CD14-positive monocyte (primary cell): ENCODE measurements around the gene FAM13C. TPM values are rescaled to one million over a fixed set of nuclear protein-coding genes. Genes with fewer than 3 reads are reported as not detected.

ENCODE experiments used
- DNase-seq, 3 donors: peaks; one replicate each; pipeline ENCODE4 v3.0.0-alpha.2; 2011 to 2022
- H2AFZ ChIP-seq: 2 replicates; pipeline ENCODE4 v1.6.0; 2012; ENCODE audit warnings: mild to moderate bottlenecking, low read depth, low read length, inconsistent platforms; ENCODE audit not compliant: insufficient read depth, poor library complexity, severe bottlenecking
- H3K27ac ChIP-seq, 2 donors: 1 replicate in 1 of 2; 2 replicates in 1 of 2; pipeline ENCODE4 v1.5.1; 2012 to 2013; ENCODE audit warnings: low read length in 2 of 2, control low read depth in 1 of 2, inconsistent platforms in 1 of 2, low read depth in 1 of 2, mild to moderate bottlenecking in 1 of 2
- H3K27me3 ChIP-seq, 2 donors: one replicate each; pipeline versions ENCODE4 v1.6.0 to v1.6.1; 2011 to 2013; ENCODE audit warnings: low read length in 2 of 2; ENCODE audit not compliant: control insufficient read depth in 2 of 2, insufficient read depth in 2 of 2
- H3K36me3 ChIP-seq, 2 donors: replicated peaks in 1 of 2; 1 replicate in 1 of 2; 2 replicates in 1 of 2; pipeline versions ENCODE4 v1.5.1 to v1.6.1; 2012 to 2013; ENCODE audit warnings: low read length in 2 of 2, control low read depth in 1 of 2, inconsistent platforms in 1 of 2, mild to moderate bottlenecking in 1 of 2; ENCODE audit not compliant: insufficient read depth in 2 of 2, control insufficient read depth in 1 of 2
- H3K4me1 ChIP-seq, 2 donors: 1 replicate in 1 of 2; 2 replicates in 1 of 2; pipeline versions ENCODE4 v1.5.1 to v1.6.1; 2012 to 2013; ENCODE audit warnings: low read length in 2 of 2, control low read depth in 1 of 2, inconsistent platforms in 1 of 2, mild to moderate bottlenecking in 1 of 2, moderate library complexity in 1 of 2; ENCODE audit not compliant: insufficient read depth in 2 of 2, control insufficient read depth in 1 of 2
- H3K4me2 ChIP-seq: replicated peaks from 2 replicates; pipeline ENCODE3; 2012; ENCODE audit warnings: low read length, moderate library complexity, mild to moderate bottlenecking; ENCODE audit not compliant: poor library complexity, severe bottlenecking; ENCODE audit errors: extremely low read depth
- H3K4me3 ChIP-seq, 3 experiments: fragments of 200-600 bp in 1 of 3; sonication (generic) in 1 of 3; replicated peaks in 1 of 3; 1 replicate in 2 of 3; 2 replicates in 1 of 3; pipeline ENCODE4 v1.5.1; 2011 to 2013; ENCODE audit warnings: low read length in 3 of 3, mild to moderate bottlenecking in 3 of 3, control low read depth in 2 of 3, low read depth in 2 of 3, inconsistent platforms in 1 of 3, moderate library complexity in 1 of 3
- H3K79me2 ChIP-seq: 2 replicates; pipeline ENCODE4 v1.6.0; 2012; ENCODE audit warnings: mild to moderate bottlenecking, control low read depth, inconsistent platforms, low read length, moderate library complexity; ENCODE audit not compliant: insufficient read depth
- H3K9ac ChIP-seq: 2 replicates; pipeline ENCODE4 v1.6.0; 2017; ENCODE audit warnings: low read length, mild to moderate bottlenecking; ENCODE audit not compliant: insufficient read depth, poor library complexity, severe bottlenecking
- H3K9me3 ChIP-seq, 2 donors: replicated peaks in 1 of 2; 1 replicate in 1 of 2; 2 replicates in 1 of 2; pipeline versions ENCODE4 v1.5.1 to v1.6.1; 2012 to 2013; ENCODE audit warnings: low read length in 2 of 2, control low read depth in 1 of 2; ENCODE audit not compliant: control insufficient read depth in 1 of 2, insufficient read depth in 1 of 2
- H4K20me1 ChIP-seq: 2 replicates; pipeline ENCODE4 v1.6.0; 2012; ENCODE audit warnings: mild to moderate bottlenecking, low read length, control low read depth, moderate library complexity; ENCODE audit not compliant: insufficient read depth
- H3K27ac Mint-ChIP-seq, 7 donors: one replicate each; pipeline ENCODE4 v1.8.0; 2020; ENCODE audit warnings: mild to moderate bottlenecking in 7 of 7, mixed read lengths in 7 of 7, moderate library complexity in 6 of 7, inconsistent platforms in 2 of 7
- H3K27me3 Mint-ChIP-seq, 3 donors: one replicate each; pipeline ENCODE4 v1.8.0; 2021 to 2022; ENCODE audit warnings: low read depth in 3 of 3, mild to moderate bottlenecking in 3 of 3, mixed read lengths in 3 of 3, moderate library complexity in 3 of 3, inconsistent platforms in 1 of 3
- H3K36me3 Mint-ChIP-seq, 2 donors: one replicate each; pipeline ENCODE4 v1.8.0; 2020; ENCODE audit warnings: mixed read lengths in 2 of 2, inconsistent platforms in 1 of 2, mild to moderate bottlenecking in 1 of 2
- H3K4me1 Mint-ChIP-seq: one replicate; pipeline ENCODE4 v1.8.0; 2020; ENCODE audit warnings: mild to moderate bottlenecking, mixed read lengths
- H3K4me3 Mint-ChIP-seq, 2 donors: one replicate each; pipeline ENCODE4 v1.8.0; 2020; ENCODE audit warnings: mild to moderate bottlenecking in 2 of 2, mixed read lengths in 2 of 2, moderate library complexity in 1 of 2
- H3K9me3 Mint-ChIP-seq, 7 donors: one replicate each; pipeline ENCODE4 v1.8.0; 2020 to 2022; ENCODE audit warnings: mixed read lengths in 7 of 7, mild to moderate bottlenecking in 6 of 7, moderate library complexity in 6 of 7, inconsistent platforms in 2 of 7
- CTCF ChIP-seq: fragments of 200-600 bp; IDR thresholded peaks from one replicate; pipeline ENCODE4 v1.8.0; 2022; ENCODE audit warnings: antibody characterized with exemption, mild to moderate bottlenecking
- WGBS: methylation state at CpG from one replicate; pipeline ENCODE4 v1.1.5; 2013; ENCODE audit warnings: missing lambda C conversion rate; ENCODE audit not compliant: insufficient coverage; 5-methylcytosine and 5-hydroxymethylcytosine counted together
- intact Hi-C, 2 donors: fragments of 100-400 bp; cut with micrococcal nuclease; formaldehyde crosslinking; loops; one replicate each; pipeline versions ENCODE4 v1.15.0 to v1.15.1; 2023
- polyA plus RNA-seq, 3 donors: library from polyadenylated mRNA; depleted of rRNA in 1 of 3; unstranded in 2 of 3; stranded (reverse) in 1 of 3; fragments of 300-500 nt in 2 of 3; fragments of >200 nt in 1 of 3; fragmentation: Illumina TruSeq in 2 of 3; gene quantifications; 1 replicate in 2 of 3; 2 replicates in 1 of 3; pipeline ENCODE4 v1.2.3, GENCODE V29; 2012 to 2021

Gene FAM13C
- polyA plus RNA-seq, 3 donors, result not detected

- no peaks in the 10 kb centered on the region for H3K36me3 Mint-ChIP-seq
- no CpG with 5 or more reads among the region's 2 CpGs for WGBS
Measured at GRCh38 chr10:59304521-59305097, 57.7 kb downstream of the FAM13C start.

GRCh38 chr10:59303018-59303417, 59.3 kb downstream of the FAM13C start:
- H3K9me3 Mint-ChIP-seq, result peaks cover 0 to 10% (median 2%) of the 10 kb centered on the region in 7 donors
- no peak overlapping the region for H2AFZ ChIP-seq
- intact Hi-C loops, result no loop called here

More at GRCh38 chr10:59304521-59305097, 57.7 kb downstream of the FAM13C start:
- Histone ChIP-seq H3K9ac (no peak overlapping the region), H3K27me3 (no peaks in the 10 kb centered on the region), H4K20me1 (no peaks in the 10 kb centered on the region), H3K4me1 (no peaks in the 10 kb centered on the region), H3K36me3 (no peaks in the 10 kb centered on the region), H3K27ac (no peak overlapping the region), H3K79me2 (no peaks in the 10 kb centered on the region), H3K4me3 (no peak overlapping the region), H3K4me2 (no peak overlapping the region), H2AFZ (no peak overlapping the region), H3K9me3 (no peaks in the 10 kb centered on the region)
- no peak for DNase-seq
- intact Hi-C loops, result no loop called here
- Mint-ChIP-seq H3K27ac (no peak overlapping the region), H3K4me3 (no peak overlapping the region), H3K9me3 (peaks cover 0 to 19% (median 5%) of the 10 kb centered on the region in 7 donors), H3K27me3 (peaks cover 0 to 2% (median 0%) of the 10 kb centered on the region in 3 donors), H3K4me1 (no peaks in the 10 kb centered on the region)
- no peak for TF ChIP-seq CTCF

More at GRCh38 chr10:59303018-59303417, 59.3 kb downstream of the FAM13C start:
- H3K27me3 Mint-ChIP-seq, result no peaks in the 10 kb centered on the region
- H3K79me2 ChIP-seq, result no peaks in the 10 kb centered on the region
- no peak overlapping the region for H3K4me3 Mint-ChIP-seq
- H3K4me1 Mint-ChIP-seq, result no peaks in the 10 kb centered on the region
- no peaks in the 10 kb centered on the region for H4K20me1 ChIP-seq
- no peaks in the 10 kb centered on the region for H3K4me1 ChIP-seq
- H3K27ac ChIP-seq, result no peak overlapping the region
- no peak overlapping the region for H3K4me3 ChIP-seq
- no peak overlapping the region for H3K27ac Mint-ChIP-seq
- H3K27me3 ChIP-seq, result no peaks in the 10 kb centered on the region
- H3K36me3 Mint-ChIP-seq, result no peaks in the 10 kb centered on the region
- TF ChIP-seq CTCF, result no peak
- WGBS, result 50% methylated on average over 1 of the region's 1 CpG
- DNase-seq, result no peak
- no peak overlapping the region for H3K9ac ChIP-seq
- no peaks in the 10 kb centered on the region for H3K36me3 ChIP-seq
- no peaks in the 10 kb centered on the region for H3K9me3 ChIP-seq
- no peak overlapping the region for H3K4me2 ChIP-seq
